NCI-H345 treated with DMSO at 0.1 percent for 48 hours (cell line): ENCODE measurements around the gene PDE4D.
"Not testable (repeated sequence)": the region's sequence is repeated elsewhere in the genome, so short reads cannot be mapped to it uniquely, and the experiment has no call there.

ENCODE experiments used
- DNase-seq: peaks from one replicate; lab custom pipeline; 2025; ENCODE audit not compliant: unreplicated experiment; lab: John Stamatoyannopoulos, UW

The PDE4D gene

DNA sequence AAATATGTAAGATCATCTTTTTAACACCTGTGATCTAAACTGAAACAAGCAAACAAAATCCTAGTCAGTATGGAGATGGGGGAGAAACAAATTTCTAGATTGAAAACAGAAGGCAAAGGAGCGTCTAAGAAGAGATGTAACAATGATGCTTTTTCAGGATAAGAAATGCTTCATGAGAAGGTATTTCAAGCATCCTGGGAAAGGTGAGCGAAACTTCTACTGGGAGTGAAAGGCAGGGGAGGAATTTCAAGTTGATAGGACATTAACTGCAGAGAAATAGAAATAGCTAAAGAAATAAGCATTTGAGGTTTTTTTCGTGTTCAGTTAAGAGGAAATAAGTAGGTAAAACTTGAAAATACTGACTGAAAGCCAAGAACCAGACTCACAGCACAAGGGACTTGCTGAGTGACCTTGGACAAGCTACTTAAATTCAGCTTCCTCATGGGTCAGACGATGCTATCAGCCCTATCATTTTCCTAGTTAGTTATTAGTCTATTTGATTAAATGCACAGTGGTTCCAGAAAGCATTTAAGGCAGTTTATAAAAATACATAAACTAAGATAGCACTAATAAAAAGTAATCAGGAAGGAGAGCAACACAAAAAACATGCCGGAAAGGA is 406.3 kb downstream of the PDE4D start:
- no peak for DNase-seq

DNA sequence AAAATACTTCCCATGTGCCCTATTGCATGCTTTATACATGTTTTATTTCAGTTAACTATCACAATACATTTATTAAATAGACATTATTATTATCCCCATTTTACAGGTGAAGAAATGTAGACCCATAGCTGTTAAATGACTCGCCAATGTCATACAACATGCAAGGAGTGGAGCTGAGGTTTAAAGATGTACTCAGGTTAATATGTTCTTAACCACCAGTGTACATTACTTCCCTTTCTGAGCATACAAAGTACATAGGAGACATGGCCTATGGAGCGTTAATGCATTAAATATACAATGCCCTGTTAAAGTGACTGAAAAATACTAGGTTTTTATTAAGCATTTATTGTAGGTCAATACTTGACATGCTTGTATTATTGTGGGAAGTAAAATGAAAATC is 407.0 kb downstream of the PDE4D start:
- DNase-seq: no peak

DNA sequence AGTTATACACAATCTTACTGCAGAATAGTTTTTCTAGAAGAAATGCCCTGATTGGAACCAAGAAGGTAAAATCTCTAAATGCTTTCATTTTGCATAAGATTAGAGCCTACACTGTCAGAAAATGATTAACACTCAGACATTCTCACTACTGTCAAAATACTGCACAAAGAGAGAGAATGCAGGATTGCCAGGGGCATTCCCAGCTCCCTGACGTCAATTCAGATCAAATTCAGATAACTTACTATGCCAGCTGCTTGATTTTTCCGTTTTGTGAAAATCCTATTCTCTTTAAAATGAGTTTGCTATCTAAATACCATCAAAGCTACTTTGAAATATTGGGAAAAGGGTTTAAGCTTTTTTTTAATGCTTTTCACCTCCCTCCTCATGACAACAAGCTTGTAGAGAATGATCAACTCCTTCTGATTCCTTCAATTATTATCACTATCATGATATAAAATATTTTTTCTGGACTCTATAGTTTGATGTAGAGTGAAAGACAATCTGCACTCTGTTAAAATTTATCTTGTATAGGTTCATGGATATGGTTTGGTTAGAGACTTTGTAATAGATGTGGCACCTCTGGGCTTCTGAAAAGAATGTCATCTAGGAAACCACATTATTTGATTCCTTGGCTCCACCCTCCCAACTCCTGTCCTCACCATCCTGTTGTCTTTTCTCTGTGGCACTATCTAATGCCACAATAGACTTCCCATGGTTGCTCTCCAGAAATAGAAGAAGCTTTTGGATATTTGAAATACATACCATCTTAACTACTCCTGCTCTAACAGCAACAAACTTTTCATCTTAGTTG is 407.7 kb downstream of the PDE4D start:
- DNase-seq: no peak

DNA sequence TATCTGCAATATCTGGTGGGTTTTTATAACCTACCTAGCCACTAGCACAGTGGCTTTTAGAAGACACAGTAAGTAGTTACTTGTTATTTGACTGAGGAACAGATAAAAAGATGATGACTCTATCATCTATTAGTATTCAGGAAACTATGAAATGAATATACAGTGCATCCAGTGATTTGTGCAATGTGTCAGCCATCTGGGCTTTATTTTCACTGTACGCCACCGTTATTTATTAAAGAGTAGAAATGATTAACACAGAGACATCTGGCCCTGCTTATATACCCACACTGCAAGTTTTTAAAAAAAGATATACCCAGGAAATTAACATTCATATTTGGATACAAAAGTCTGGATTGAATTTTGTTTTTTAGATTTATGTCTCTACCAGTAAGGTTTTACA is 408.4 kb downstream of the PDE4D start:
- DNase-seq: no peak

DNA sequence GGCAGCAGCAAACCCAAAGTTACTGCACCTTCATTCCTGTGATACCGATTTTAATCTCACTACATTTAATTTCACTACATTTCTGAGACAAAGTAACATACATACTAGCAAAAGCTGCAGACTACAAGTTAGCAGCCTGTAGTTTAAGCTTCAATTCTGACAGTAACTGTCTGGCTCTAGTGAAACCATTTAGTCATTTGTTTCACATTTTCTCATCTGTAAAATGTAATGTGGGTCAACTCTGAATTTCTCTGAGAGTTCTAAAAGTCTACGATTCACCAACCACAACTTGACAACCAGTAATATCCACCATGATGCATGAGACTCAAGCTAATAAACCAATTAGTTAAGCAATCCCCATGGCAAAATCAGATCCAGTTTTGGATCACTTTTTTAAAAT is 408.9 kb downstream of the PDE4D start:
- no peak for DNase-seq

DNA sequence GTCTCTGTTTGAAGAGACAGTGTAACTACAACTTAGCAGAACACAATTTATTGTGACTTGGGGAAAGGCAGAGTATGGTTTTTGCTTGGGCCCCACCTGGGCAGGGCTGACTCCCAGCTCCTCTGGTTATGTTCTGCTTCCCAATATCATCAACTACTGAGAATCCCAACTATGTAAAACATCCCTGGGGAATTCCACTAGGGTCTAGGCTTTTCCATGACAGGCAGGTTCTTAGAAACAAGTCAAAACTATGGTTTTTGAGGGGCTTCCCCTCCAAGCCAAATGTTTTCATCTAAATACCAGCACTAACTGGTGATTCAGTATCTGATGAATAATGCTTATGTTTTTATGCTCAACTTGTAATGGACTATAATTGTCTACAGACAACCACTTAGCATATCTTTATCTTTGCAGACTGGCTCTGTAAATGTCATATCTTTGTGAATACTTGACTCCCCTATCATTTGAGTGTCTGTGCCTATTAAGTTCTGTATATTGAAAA is 409.5 kb downstream of the PDE4D start:
- DNase-seq: no peak

DNA sequence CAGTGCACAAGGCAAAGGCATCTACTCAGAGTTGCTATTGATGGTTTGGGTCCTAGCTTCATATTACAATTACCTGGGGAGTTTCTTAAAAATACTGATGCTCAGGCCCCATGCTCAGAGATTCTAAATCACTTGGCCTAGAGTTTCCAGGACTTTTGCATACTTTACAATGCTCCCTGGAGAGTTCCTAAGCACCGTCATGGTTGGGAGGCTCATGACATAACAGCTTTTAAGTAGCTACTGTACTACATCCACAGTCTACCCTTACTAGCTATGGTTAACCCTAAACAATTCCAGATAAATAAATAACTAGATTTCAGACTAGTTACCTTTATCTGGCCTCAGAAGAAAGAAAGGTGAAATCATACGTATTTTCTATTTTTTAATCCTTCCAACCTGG is 414.4 kb downstream of the PDE4D start:
- DNase-seq: no peak

DNA sequence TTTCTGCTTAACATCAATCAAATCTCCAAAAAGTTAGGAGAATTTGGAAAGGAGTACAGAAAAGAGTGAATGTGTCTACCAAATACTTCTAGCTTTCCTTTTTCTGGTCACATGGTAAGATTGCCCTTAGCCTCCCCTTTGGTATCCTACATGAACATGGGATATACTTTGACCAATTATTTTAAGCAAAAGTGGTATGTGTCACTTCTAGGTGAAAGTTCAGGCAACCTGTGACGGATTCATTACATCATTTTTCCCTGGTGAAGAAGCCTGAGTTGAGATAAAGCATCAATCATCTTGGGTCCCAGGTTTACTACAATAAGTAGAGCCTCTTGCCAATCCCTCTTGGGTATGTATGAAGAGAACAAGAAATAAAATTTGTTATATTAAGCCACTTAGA is 419.2 kb downstream of the PDE4D start:
- DNase-seq: no peak

DNA sequence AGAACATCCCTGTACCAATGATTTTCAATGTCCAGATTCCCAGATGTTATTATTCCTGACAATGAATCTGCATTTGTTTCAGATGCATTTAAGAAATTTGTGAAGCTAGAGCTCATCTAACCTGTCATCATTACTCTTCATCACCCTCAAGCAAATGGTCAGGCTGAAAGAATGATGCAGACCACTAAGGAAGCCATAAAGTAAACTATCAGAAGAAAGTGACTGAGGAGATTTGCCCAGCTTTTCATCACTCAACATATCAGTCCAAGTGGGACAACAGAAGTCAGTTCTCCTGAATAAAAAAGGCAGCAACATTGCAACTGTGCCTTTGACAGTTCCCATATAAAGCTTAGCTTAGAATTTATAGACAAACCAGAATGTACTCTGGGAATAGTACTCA is 419.9 kb downstream of the PDE4D start:
- no peak for DNase-seq

DNA sequence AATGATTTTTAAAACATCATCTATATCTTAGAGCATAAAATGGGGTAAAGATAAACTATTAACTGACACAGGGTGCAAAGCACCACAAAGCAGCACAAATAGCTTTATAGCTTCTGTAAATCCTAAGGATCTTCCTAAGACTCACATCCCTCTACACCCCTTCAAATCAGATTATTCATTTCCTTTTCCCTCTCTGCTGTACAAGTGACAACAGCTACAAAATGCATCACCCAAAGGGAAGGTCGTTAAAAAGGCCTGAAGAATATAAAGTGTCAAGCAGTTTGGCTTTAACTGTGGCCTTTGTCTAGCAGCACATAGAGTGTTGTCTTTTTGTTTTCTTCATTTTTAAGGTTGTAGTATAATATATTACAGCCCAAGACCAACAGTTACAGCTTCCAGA is 422.1 kb downstream of the PDE4D start:
- DNase-seq: no peak

DNA sequence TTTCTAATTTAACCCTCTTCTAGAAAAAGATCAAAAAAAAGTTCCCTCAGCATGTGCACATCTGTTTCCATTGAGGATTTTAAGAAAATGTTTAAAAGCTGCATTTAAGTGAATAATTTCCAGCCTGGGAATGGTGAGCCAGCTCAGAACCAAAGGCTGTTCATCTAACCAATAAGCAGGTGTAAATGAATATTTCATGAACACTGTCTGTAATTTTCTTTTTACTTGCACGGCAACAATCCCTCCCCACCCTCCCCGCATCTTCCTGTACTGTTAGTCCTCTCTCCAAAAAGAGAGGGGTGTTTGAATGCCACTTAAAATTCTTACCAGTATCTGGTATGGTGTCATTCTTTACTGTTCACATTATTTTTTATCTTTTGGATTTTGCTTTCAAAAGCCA is 425.6 kb downstream of the PDE4D start:
- DNase-seq: no peak

DNA sequence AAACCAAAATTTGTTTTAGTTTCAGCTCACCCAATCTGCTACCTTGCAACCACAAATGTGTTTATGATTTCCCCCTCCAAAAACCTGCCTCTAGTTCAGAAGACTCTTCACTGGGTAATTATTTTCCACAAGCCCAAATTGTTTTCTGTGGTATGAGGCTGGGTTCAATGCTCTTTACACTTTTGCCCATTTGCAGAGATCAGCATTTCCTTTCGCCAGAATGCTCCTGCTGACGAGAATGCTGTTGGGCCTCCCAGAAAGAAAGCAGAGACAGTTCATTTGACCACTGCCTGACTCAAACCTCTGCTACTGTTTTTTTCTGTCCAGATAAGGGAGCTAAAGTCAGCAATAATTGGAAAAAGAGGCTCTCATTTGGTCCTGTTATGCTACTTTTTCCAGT is 427.3 kb downstream of the PDE4D start:
- DNase-seq: no peak

DNA sequence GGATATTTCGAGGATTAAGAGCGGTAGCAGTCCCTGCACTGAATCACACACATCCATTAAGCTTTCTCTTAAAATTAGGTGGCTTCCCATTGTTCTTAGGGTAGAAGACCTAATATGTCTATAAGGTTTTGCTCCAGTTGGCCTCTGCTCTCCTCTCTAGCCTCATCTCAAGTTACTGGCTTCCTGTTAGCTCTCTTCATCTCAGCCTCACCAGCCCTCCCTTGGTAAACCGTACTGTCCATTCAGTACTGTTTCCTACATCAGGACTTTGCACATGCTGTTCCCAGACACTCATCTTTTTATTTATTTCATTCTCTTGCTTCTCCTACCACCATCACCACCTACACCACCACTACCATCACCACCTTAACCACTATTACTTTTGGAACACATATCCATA is 428.6 kb downstream of the PDE4D start:
- DNase-seq: no peak

DNA sequence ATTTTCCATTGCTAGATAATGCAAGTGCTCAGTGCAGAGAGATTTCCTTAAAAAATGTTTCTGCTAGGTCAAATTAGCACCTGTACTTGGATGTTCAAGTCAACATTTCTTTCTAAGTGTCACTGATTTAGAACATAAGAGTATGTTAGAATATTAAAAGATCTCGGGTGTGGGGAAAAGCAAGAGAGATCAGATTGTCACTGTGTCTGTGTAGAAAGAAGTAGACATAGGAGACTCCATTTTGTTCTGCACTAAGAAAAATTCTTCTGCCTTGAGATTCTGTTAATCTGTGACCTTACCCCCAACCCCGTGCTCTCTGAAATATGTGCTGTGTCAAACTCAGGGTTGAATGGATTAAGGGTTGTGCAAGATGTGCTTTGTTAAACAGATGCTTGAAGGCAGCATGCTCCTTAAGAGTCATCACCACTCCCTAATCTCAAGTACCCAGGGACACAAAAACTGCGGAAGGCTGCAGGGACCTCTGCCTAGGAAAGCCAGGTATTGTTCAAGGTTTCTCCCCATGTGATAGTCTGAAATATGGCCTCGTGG is 429.8 kb downstream of the PDE4D start:
- not testable (repeated sequence) for DNase-seq

DNA sequence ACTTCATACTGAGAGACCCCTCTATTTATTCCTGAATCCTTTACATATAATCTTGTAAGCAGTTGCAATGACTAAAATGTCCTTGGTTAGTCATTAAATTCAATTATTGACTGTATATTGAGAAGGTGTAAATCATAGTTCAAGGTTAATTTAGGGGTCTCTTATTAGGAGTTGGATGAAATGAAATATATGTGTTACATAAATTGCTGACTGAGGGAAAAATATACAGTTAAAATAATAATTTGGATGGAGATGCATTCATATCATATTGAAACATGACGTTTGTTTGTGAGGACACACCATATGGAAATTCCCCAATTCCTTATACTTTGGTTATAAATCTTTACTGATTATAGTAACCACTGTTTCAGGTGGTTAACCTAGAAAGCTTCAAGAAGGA is 430.6 kb downstream of the PDE4D start:
- DNase-seq: no peak

DNA sequence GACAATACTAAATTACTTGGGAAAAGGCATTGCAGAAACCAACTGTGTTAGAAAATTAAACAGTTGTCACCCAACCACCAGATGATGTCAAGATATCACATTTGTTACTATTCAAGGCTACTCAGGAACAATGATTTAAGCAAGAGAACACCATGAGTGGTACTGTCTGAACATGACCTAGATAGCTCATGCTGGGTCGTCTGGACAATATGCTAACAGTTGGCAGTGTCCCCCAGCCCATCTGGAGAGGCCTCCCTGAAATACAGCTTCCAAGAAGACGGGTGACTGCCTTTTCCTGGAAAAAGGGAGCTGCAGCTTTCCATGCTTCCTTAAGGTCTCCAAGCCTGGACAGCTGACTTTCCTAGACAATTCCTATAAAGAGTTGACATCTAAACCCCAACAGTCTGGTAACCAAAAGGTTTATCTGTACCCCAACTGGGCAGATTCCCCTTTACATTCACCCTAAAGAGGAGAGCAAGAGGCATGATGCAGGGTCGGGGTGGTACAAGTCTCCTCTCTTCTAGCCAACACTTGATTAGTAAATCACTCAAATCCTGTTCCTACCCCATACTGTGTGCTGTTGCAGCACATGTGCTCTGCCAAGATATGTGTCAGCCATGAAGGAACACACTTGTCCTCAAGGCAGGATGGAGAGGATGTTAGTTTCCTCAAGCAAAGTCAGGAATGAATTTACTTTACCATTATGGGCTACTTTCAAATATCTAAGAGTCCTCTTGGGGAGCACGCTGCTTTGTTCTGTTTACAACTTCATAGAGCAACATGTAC is 433.0 kb downstream of the PDE4D start:
- no peak for DNase-seq

DNA sequence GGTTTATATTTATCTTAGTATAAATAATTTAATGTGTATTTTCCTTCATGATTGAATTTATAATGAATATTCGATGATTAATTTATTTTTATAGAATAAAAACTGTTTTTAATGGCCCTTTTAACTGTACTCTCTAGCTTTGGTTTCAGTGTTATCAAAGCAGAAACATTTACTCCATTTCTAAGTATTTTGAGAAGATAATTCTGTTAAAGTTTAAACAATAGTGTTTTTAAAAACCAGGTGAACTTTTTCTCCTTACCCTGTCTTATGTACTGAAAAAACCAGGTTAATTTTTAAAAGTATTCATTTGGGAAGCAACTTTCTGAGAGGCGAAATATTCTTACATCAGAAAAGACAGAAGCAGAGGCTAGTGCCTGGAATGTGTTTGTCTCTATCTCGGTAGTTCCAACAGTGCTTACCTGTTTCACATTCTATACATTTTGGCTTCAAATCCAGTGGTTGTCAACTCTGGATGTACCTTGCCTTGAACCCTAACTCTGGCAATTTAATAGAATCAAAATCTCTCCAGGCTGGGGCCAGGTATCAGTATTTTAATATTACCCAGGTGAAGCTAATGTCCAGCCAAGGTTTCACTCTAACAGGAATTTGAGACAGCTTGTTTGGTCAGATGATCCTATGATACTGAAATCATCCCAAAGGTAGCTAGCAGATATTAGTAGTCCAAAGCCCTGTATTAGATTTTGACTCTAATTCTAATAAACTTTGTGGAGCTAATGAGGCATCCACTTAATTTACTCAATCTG is 434.4 kb downstream of the PDE4D start:
- DNase-seq: no peak

DNA sequence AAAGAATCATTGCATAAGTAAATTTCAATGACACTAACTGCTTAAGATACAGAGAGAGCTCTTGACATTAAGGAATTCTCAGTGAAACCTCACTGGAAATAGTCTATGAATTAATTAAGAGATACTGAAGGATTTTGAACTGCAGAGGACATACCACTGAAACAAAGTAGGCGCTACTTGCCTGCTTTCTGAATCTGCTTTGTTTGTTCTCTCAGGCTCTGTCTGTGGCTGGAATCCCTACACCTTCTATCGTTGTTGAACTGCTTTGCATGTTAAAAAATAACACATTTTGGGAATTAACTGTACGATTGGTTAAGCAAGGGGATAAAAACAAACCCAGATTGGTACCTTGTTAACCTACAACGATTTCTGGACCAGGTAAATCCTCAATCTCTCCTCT is 435.2 kb downstream of the PDE4D start:
- no peak for DNase-seq

DNA sequence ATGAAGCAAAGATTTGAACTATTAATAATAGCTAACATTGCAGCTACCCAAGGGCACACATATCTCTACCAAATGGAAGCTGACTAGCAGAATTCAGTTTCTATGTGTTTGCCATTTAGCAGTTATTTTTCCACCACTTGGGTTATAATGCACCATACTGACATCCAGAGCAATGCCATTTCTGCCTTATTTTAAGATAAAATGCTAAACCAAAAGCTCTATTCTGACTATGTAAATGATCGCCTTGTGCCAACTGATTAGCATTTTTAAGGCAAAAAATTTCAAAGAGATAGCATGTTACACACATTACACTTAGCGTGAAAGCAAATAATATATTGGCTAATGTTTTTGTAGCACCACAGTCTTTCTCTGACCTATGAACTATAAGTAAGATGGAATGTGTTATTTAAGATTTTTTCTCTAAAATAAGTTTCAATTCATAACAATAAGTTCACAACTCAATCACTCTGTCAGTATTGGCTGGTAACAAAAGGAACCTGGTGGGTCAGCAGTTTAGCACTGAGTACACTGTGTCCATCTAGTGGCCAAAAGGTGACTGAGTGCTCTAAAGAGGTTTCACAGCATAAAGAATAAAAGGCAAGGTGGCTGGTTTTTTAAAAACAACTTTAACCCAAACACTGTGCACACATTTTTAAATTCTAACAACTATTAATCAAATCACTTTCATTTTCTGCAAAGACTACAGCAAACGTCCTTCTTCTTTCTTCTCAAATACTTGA is 443.5 kb downstream of the PDE4D start:
- no peak for DNase-seq

DNA sequence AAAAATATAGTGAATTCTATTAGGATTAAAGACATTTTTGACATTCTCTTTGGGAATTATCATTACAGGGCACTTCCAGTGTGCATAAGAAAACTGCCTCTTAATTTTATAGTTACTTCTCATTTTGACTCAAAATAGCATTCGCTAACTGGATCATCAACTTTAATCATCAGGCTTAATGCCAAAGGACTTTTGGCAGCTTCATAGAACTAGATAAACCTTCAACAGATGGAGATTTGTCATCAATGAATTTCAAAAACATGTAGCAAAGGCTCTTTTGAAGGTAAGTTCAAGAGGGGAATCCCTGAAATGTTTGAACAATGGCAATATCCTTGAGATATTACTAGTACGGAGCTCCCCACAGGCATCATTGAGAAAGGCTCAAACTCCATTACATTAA is 447.2 kb downstream of the PDE4D start:
- DNase-seq: no peak
